Transverse colon (tissue), 4 donors: Measurements from ENCODE around the gene DOCK9. TPM values are rescaled to one million over a fixed set of nuclear protein-coding genes. Genes with fewer than 3 reads are reported as not detected.
A peak's percentile ranks its signal among the peaks of the same experiment; 100 is the strongest.

ENCODE experiments used
- DNase-seq: peaks from one replicate; pipeline ENCODE4 v3.0.0-alpha.2; 2019
- H3K27ac ChIP-seq, 4 donors: fragments of 200-600 bp; sonication (generic); 2 replicates each; pipeline ENCODE4 v1.5.1; 2016 to 2018; ENCODE audit warnings: inconsistent platforms in 4 of 4
- H3K27me3 ChIP-seq: fragments of 200-600 bp; sonication (generic); 2 replicates; pipeline ENCODE4 v1.5.1; 2017; ENCODE audit warnings: inconsistent platforms
- H3K36me3 ChIP-seq, 4 donors: fragments of 200-600 bp; sonication (generic); 2 replicates each; pipeline ENCODE4 v1.5.1; 2017 to 2019; ENCODE audit warnings: inconsistent platforms in 4 of 4
- H3K4me1 ChIP-seq, 4 donors: fragments of 200-600 bp; sonication (generic); 2 replicates each; pipeline ENCODE4 v1.5.1; 2017 to 2020; ENCODE audit warnings: inconsistent platforms in 4 of 4
- H3K4me3 ChIP-seq, 4 donors: fragments of 200-600 bp; sonication (generic); 1 replicate in 1 of 4; 2 replicates in 3 of 4; pipeline versions ENCODE4 v1.5.1 to v1.6.1; 2017 to 2019; ENCODE audit warnings: inconsistent platforms in 4 of 4
- H3K9me3 ChIP-seq, 2 donors: fragments of 200-600 bp; sonication (generic); 2 replicates each; pipeline ENCODE4 v1.5.1; 2017 to 2019; ENCODE audit warnings: inconsistent platforms in 2 of 2
- EP300 ChIP-seq: sonication (generic); formaldehyde crosslinking; IDR thresholded peaks from one replicate; pipeline ENCODE4 v1.6.1; 2017; ENCODE audit warnings: antibody characterized with exemption, low read depth
- POLR2A ChIP-seq: fragments of 450-650 bp; IDR thresholded peaks from one replicate; pipeline ENCODE4 v1.6.1; 2016; ENCODE audit warnings: antibody characterized with exemption, mild to moderate bottlenecking, moderate library complexity
- POLR2AphosphoS5 ChIP-seq, 3 donors: sonication (generic); formaldehyde crosslinking; IDR thresholded peaks; one replicate each; pipeline ENCODE4 v1.6.1; 2016; ENCODE audit warnings: antibody characterized with exemption in 3 of 3
- WGBS, 2 donors: methylation state at CpG; one replicate each; pipeline ENCODE4 v1.1.5; 2018; ENCODE audit warnings: low coverage in 1 of 2; 5-methylcytosine and 5-hydroxymethylcytosine counted together
- in situ Hi-C, 4 donors: fragments of 200-750 bp; cut with MboI; loops; one replicate each; pipeline versions ENCODE4 v1.15.0 to v1.15.1; 2017; ENCODE audit warnings: low sequenced_read_pairs in 3 of 4, low pct_ligation_motif_present in 1 of 4, low pct_unique_long_range_greater_than_20kb in 1 of 4
- intact Hi-C: fragments of 100-400 bp; cut with DNase I; formaldehyde crosslinking; loops from one replicate; pipeline ENCODE4 v1.15.1; 2023; ENCODE audit warnings: low total_unique reads
- total RNA-seq, 4 donors: library from RNA; depleted of rRNA; stranded (reverse); fragments of >200 nt; gene quantifications; one replicate each; pipeline ENCODE4 v1.1.0, GENCODE V29; 2016
- TF ChIP-seq, protein P1 (sequence below), 5 experiments: fragments of 200-600 bp in 3 of 5; fragments of 450-650 bp in 2 of 5; sonication (generic) in 3 of 5; IDR thresholded peaks; 1 replicate in 2 of 5; 2 replicates in 3 of 5; pipeline ENCODE4 v1.5.1; 2016 to 2017; ENCODE audit warnings: antibody characterized with exemption in 5 of 5, inconsistent platforms in 3 of 5, mild to moderate bottlenecking in 2 of 5, moderate library complexity in 1 of 5

DOCK9 gene
- total RNA-seq, 4 donors from 2014 or later = 44.5 to 120 (median 71.4) TPM

DNA sequence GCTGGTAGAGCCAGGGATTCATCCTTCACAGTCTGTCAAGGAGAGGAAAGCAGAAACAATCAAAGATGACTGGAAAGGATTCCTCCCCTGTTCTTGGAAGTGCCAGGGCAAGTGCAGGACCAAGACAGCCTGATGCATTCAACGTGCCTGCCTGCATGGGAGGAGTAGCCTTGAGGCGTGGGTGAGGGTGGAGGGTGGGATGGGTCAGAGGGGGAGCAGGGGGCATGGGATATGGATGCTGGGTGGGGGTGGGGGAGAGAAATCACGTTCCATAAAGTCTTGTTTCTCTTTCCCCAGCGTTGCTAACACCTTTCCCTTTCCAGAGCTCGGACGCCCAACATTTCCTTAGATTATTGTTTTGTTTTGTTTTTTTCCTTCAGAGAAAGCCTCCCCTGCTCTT, 117.4 kb downstream of the DOCK9 start:
- H3K36me3 ChIP-seq = peaks cover 0 to 20% (median 5%) of the 10 kb centered on the region in 4 donors
- in situ Hi-C loops (no loop called here), intact Hi-C loops (no loop called here)
- no peaks in the 10 kb centered on the region for H3K9me3 ChIP-seq
- H3K27ac ChIP-seq = no peak overlapping the region
- H3K27me3 ChIP-seq = no peaks in the 10 kb centered on the region
- 72 to 90% methylated on average over 2 to 6 of the region's 6 CpGs for WGBS, 2 donors
- no peak overlapping the region for H3K4me3 ChIP-seq
- TF ChIP-seq EP300 (no peak), POLR2A (no peak), POLR2AphosphoS5 (IDR thresholded peaks at IDR 0.05) (no peak)
- TF ChIP-seq, protein P1, sequence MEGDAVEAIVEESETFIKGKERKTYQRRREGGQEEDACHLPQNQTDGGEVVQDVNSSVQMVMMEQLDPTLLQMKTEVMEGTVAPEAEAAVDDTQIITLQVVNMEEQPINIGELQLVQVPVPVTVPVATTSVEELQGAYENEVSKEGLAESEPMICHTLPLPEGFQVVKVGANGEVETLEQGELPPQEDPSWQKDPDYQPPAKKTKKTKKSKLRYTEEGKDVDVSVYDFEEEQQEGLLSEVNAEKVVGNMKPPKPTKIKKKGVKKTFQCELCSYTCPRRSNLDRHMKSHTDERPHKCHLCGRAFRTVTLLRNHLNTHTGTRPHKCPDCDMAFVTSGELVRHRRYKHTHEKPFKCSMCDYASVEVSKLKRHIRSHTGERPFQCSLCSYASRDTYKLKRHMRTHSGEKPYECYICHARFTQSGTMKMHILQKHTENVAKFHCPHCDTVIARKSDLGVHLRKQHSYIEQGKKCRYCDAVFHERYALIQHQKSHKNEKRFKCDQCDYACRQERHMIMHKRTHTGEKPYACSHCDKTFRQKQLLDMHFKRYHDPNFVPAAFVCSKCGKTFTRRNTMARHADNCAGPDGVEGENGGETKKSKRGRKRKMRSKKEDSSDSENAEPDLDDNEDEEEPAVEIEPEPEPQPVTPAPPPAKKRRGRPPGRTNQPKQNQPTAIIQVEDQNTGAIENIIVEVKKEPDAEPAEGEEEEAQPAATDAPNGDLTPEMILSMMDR (IDR thresholded peaks at IDR 0.05) = no peak
- H3K4me1 ChIP-seq = peaks cover 0 to 4% (median 0%) of the 10 kb centered on the region in 4 donors
- DNase-seq = no peak

DNA sequence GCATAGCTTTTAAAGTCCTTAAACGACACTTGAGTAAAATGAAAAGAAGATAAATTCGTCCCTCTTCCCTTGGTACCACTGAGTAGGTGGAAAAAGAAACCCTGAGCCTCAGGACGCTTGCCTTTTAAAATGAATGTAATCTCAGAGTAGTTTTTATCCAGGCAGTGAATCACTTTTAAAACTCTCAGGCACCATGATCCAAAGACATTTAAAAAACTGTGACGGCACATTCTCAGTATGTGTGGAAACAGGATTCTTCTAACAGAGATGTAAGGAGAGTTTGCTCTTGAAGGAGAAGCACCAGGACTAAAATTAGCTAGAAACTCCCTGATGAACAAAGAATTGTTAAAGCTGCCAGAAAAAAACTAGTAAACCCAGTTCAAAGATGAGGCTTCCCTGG, 119.7 kb downstream of the DOCK9 start:
- Histone ChIP-seq H3K4me1 (peaks cover 0 to 4% (median 0%) of the 10 kb centered on the region in 4 donors), H3K36me3 (peaks cover 0 to 20% (median 7%) of the 10 kb centered on the region in 4 donors), H3K4me3 (no peak overlapping the region), H3K9me3 (no peaks in the 10 kb centered on the region), H3K27ac (no peak overlapping the region), H3K27me3 (no peaks in the 10 kb centered on the region)
- in situ Hi-C loops = no loop called here
- TF ChIP-seq, protein P1 (IDR thresholded peaks at IDR 0.05) = no peak
- no peak for TF ChIP-seq POLR2A
- TF ChIP-seq POLR2AphosphoS5 (IDR thresholded peaks at IDR 0.05) = no peak
- no peak for DNase-seq
- intact Hi-C loops = no loop called here
- WGBS, 2 donors = 76 to 89% methylated on average over 4 of the region's 4 CpGs

DNA sequence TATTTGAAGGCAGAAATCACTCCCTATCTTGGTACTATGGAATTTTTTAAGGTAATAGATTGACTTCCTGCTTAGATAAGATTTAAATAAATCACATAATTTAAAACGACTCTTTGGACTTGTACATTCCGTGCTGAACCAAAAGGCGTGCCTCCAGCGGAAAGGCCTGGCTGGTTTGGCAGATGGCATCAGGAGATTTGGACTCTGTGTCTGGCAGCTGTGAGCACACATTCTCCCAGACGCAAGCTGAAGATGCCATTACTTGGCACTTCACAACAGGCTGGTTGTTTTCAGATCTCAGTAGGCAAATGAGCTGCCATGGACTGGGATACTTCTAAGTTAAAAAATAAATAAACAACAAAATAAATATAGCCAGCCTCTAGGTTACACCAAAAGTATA, 120.9 kb downstream of the DOCK9 start:
- in situ Hi-C loops = no loop called here
- peak; percentile 62 for DNase-seq
- Histone ChIP-seq H3K4me1 (peaks cover 0 to 4% (median 0%) of the 10 kb centered on the region in 4 donors), H3K27me3 (no peaks in the 10 kb centered on the region), H3K27ac (peak overlapping the region in 1 of 4 donors; percentile 49), H3K4me3 (no peak overlapping the region), H3K36me3 (peaks cover 0 to 10% (median 3%) of the 10 kb centered on the region in 4 donors), H3K9me3 (no peaks in the 10 kb centered on the region)
- TF ChIP-seq EP300 (no peak), POLR2AphosphoS5 (IDR thresholded peaks at IDR 0.05) (peak in 1 of 3 donors; percentile 17)
- intact Hi-C loops = no loop called here
- 53 to 56% methylated on average over 4 to 5 of the region's 5 CpGs for WGBS, 2 donors

DNA sequence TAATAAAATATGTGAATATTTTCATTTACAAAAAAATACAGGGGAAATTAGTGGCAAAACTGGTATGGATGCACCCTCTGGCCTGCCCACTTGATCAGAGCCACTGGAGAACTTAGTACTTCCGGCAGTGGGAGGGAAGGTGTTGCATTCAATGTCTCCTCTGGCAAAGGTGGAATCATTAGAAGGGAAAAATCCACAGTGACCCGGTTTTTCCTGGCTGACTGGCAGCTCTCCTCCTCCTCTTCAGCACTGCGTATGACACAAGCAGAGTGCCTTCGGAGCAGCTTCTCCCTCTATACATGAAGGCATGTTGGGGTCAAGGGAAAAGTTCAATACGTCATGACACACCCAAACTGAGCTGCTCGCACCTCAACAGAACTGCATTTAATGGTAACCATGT, 123.4 kb downstream of the DOCK9 start:
- no peak overlapping the region for H3K27ac ChIP-seq
- in situ Hi-C loops = no loop called here
- 90 to 93% methylated on average over 6 of the region's 6 CpGs for WGBS, 2 donors
- peaks cover 0 to 4% (median 0%) of the 10 kb centered on the region in 4 donors for H3K4me1 ChIP-seq
- no peak for DNase-seq
- intact Hi-C loops = no loop called here
- no peak overlapping the region for H3K4me3 ChIP-seq
- H3K27me3 ChIP-seq = no peaks in the 10 kb centered on the region
- H3K9me3 ChIP-seq = no peaks in the 10 kb centered on the region
- H3K36me3 ChIP-seq = peaks cover 0 to 6% (median under 1%) of the 10 kb centered on the region in 4 donors
- no peak for TF ChIP-seq POLR2A
- TF ChIP-seq POLR2AphosphoS5 (IDR thresholded peaks at IDR 0.05) = no peak

DNA sequence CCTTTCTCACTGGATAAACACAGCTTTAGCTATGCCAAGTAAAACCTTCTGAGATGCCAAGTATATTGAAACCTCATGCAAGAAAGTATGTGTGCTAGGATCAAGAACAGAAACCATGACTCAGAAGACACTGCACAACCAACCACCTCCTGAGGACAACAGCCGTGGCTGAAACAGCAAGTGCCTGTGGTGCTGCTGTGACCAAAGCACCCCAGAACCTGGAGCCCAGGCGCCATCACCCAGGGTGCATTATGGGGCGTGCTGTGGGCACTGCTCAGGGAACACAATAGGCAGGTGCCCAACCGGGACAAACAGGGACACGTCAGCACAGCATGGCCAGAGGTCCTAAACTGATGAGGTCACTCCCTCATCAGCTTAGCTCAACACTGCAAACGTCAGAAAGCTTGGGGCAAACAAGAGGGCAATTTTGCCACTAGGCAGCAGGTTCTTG, 124.1 kb downstream of the DOCK9 start:
- Histone ChIP-seq H3K4me1 (peaks cover 0 to 4% (median 0%) of the 10 kb centered on the region in 4 donors), H3K27ac (no peak overlapping the region), H3K27me3 (no peaks in the 10 kb centered on the region), H3K4me3 (no peak overlapping the region), H3K9me3 (no peaks in the 10 kb centered on the region), H3K36me3 (peaks cover 0 to 6% (median under 1%) of the 10 kb centered on the region in 4 donors)
- in situ Hi-C loops = no loop called here
- peak; percentile 57 for DNase-seq
- 72% methylated on average over 6 of the region's 6 CpGs; no CpG with 5 or more reads in 1 of the 2 donors for WGBS, 2 donors
- TF ChIP-seq EP300 (no peak), POLR2A (no peak), POLR2AphosphoS5 (IDR thresholded peaks at IDR 0.05) (no peak)
- TF ChIP-seq, protein P1 (IDR thresholded peaks at IDR 0.05) = no peak
- intact Hi-C loops = no loop called here
